RCC 7860 (cell line): ENCODE measurements around the gene CD37.
A peak's percentile ranks its signal among the peaks of the same experiment; 100 is the strongest.
"Not testable (repeated sequence)": the region's sequence is repeated elsewhere in the genome, so short reads cannot be mapped to it uniquely, and the experiment has no call there.

Source experiments
- DNase-seq: peaks from one replicate; pipeline ENCODE4 v3.0.0-alpha.2; 2015; ENCODE audit warnings: low spot score
- FAIRE-seq: peaks from 2 replicates; lab custom pipeline; 2012; peaks lifted over from hg19 to GRCh38; lab: Jason Lieb, UNC

CD37 gene

GRCh38 chr19:49327878-49328544 lies 7.2 kb upstream of the CD37 start:
- DNase-seq: no peak
- FAIRE-seq: no peak

GRCh38 chr19:49328741-49329140 lies 6.5 kb upstream of the CD37 start:
- no peak for FAIRE-seq

GRCh38 chr19:49331187-49331586 lies 4.0 kb upstream of the CD37 start:
- not testable (repeated sequence) for FAIRE-seq, DNase-seq

More at GRCh38 chr19:49328741-49329140, 6.5 kb upstream of the CD37 start:
- no peak for DNase-seq

- no peak for FAIRE-seq
- peak; percentile 16 for DNase-seq
Observed at GRCh38 chr19:49331616-49332055, 3.6 kb upstream of the CD37 start.

GRCh38 chr19:49332691-49333417 lies 2.4 kb upstream of the CD37 start:
- not testable (repeated sequence) for DNase-seq, FAIRE-seq

- DNase-seq: no peak
- no peak for FAIRE-seq
Observed at GRCh38 chr19:49333418-49333805, 1.8 kb upstream of the CD37 start.

GRCh38 chr19:49333811-49334288 lies 1.4 kb upstream of the CD37 start:
- FAIRE-seq (no peak), DNase-seq (no peak)

- no peak for DNase-seq
- FAIRE-seq: no peak
Observed at GRCh38 chr19:49335784-49336481, 727 bp downstream of the CD37 start.

- FAIRE-seq: no peak
- DNase-seq: no peak
Observed at GRCh38 chr19:49336482-49337266, 1.5 kb downstream of the CD37 start.

- no peak for DNase-seq
Observed at GRCh38 chr19:49337267-49338022, 2.2 kb downstream of the CD37 start.

GRCh38 chr19:49338023-49338677 lies 2.9 kb downstream of the CD37 start:
- no peak for DNase-seq
- FAIRE-seq: no peak

More at GRCh38 chr19:49337267-49338022, 2.2 kb downstream of the CD37 start:
- no peak for FAIRE-seq

GRCh38 chr19:49338691-49339300 lies 3.6 kb downstream of the CD37 start:
- no peak for FAIRE-seq
- no peak for DNase-seq

GRCh38 chr19:49339301-49340068 lies 4.3 kb downstream of the CD37 start:
- FAIRE-seq: no peak
- no peak for DNase-seq

- FAIRE-seq (no peak), DNase-seq (no peak)
Observed at GRCh38 chr19:49340069-49340864, 5.1 kb downstream of the CD37 start.

GRCh38 chr19:49340865-49341718 lies 5.9 kb downstream of the CD37 start:
- FAIRE-seq (no peak), DNase-seq (no peak)

- FAIRE-seq: no peak
- no peak for DNase-seq
Observed at GRCh38 chr19:49342291-49342721, 7.1 kb downstream of the CD37 start.

- FAIRE-seq (no peak), DNase-seq (no peak)
Observed at GRCh38 chr19:49343123-49343522, 7.9 kb downstream of the CD37 start.
